H9 (cell line): ENCODE data around the gene SMAD6. TPM values are rescaled to one million over a fixed set of nuclear protein-coding genes. Genes with fewer than 3 reads are reported as not detected.
A peak's percentile ranks its signal among the peaks of the same experiment; 100 is the strongest.

Source experiments
- DNase-seq: peaks from one replicate; pipeline ENCODE4 v3.0.0-alpha.2; 2017
- H2AFZ ChIP-seq: one replicate; pipeline ENCODE4 v1.6.1; 2013; ENCODE audit warnings: mild to moderate bottlenecking, low read length, control low read depth, moderate library complexity
- H2AK5ac ChIP-seq: 2 replicates; pipeline ENCODE4 v1.6.1; 2013; ENCODE audit warnings: low read length, control low read depth, mixed read lengths; ENCODE audit not compliant: insufficient read length
- H2BK120ac ChIP-seq: one replicate; pipeline ENCODE4 v1.6.1; 2013; ENCODE audit warnings: low read depth, mild to moderate bottlenecking, low read length, control low read depth, inconsistent platforms; ENCODE audit not compliant: poor library complexity, severe bottlenecking
- H2BK12ac ChIP-seq: 2 replicates; pipeline ENCODE4 v1.6.1; 2013; ENCODE audit warnings: low read length, control low read depth, mixed read lengths, low read depth; ENCODE audit not compliant: insufficient read length
- H2BK15ac ChIP-seq: 2 replicates; pipeline ENCODE4 v1.6.1; 2013; ENCODE audit warnings: low read depth, low read length, control low read depth
- H2BK20ac ChIP-seq: one replicate; pipeline ENCODE4 v1.6.1; 2013; ENCODE audit warnings: low read depth, mild to moderate bottlenecking, low read length, control low read depth, inconsistent platforms; ENCODE audit not compliant: poor library complexity, severe bottlenecking
- H2BK5ac ChIP-seq: 2 replicates; pipeline ENCODE4 v1.6.1; 2013; ENCODE audit warnings: low read length, control low read depth, mixed read lengths; ENCODE audit not compliant: insufficient read length
- H3K14ac ChIP-seq: 2 replicates; pipeline ENCODE4 v1.6.1; 2013; ENCODE audit warnings: low read length, control low read depth; ENCODE audit not compliant: insufficient read depth
- H3K18ac ChIP-seq: 2 replicates; pipeline ENCODE4 v1.6.1; 2013; ENCODE audit warnings: low read depth, mild to moderate bottlenecking, mixed read lengths, low read length, control low read depth; ENCODE audit not compliant: insufficient read length
- H3K23ac ChIP-seq: 2 replicates; pipeline ENCODE4 v1.6.1; 2013; ENCODE audit warnings: low read length, control low read depth, mixed read lengths, low read depth; ENCODE audit not compliant: insufficient read length
- H3K23me2 ChIP-seq: 2 replicates; pipeline ENCODE4 v1.6.1; 2013; ENCODE audit warnings: low read depth, mild to moderate bottlenecking, mixed read lengths, low read length, control low read depth; ENCODE audit not compliant: insufficient read length, poor library complexity, severe bottlenecking
- H3K27ac ChIP-seq: 2 replicates; pipeline ENCODE4 v1.5.1; 2013; ENCODE audit warnings: low read length, control low read depth, mixed read lengths, low read depth; ENCODE audit not compliant: insufficient read length
- H3K27me3 ChIP-seq: 2 replicates; pipeline ENCODE4 v1.6.1; 2013; ENCODE audit warnings: low read length, control low read depth, inconsistent platforms; ENCODE audit not compliant: insufficient read depth
- H3K4ac ChIP-seq: 2 replicates; pipeline ENCODE4 v1.6.1; 2013; ENCODE audit warnings: low read depth, mild to moderate bottlenecking, control low read depth, inconsistent platforms, low read length, moderate library complexity
- H3K4me1 ChIP-seq: 2 replicates; pipeline ENCODE4 v1.6.1; 2013; ENCODE audit warnings: low read length, control low read depth, inconsistent platforms; ENCODE audit not compliant: insufficient read depth
- H3K4me2 ChIP-seq: 2 replicates; pipeline ENCODE4 v1.6.1; 2013; ENCODE audit warnings: low read length, control low read depth, mixed read lengths; ENCODE audit not compliant: insufficient read length, insufficient read depth
- H3K56ac ChIP-seq: 2 replicates; pipeline ENCODE4 v1.6.1; 2013; ENCODE audit warnings: low read depth, mild to moderate bottlenecking, mixed read lengths, low read length, control low read depth; ENCODE audit not compliant: insufficient read length
- H3K79me1 ChIP-seq: 2 replicates; pipeline ENCODE4 v1.6.1; 2013; ENCODE audit warnings: low read depth, mild to moderate bottlenecking, moderate library complexity, low read length, control low read depth, inconsistent platforms; ENCODE audit not compliant: insufficient read depth, poor library complexity, severe bottlenecking
- H3K79me2 ChIP-seq: 2 replicates; pipeline ENCODE4 v1.6.1; 2013; ENCODE audit warnings: low read length, control low read depth, inconsistent platforms; ENCODE audit not compliant: insufficient read depth
- H3K9ac ChIP-seq: 2 replicates; pipeline ENCODE4 v1.6.1; 2013; ENCODE audit warnings: low read length, control low read depth, mixed read lengths; ENCODE audit not compliant: insufficient read length; ENCODE audit errors: extremely low read depth
- H3K9me3 ChIP-seq: one replicate; pipeline ENCODE4 v1.6.1; 2013; ENCODE audit warnings: low read depth, low read length, inconsistent platforms; ENCODE audit not compliant: control insufficient read depth
- H3T11ph ChIP-seq: one replicate; pipeline ENCODE4 v1.6.1; 2013; ENCODE audit warnings: mild to moderate bottlenecking, low read length, control low read depth, inconsistent platforms
- H4K20me1 ChIP-seq: one replicate; pipeline ENCODE4 v1.6.1; 2013; ENCODE audit not compliant: control insufficient read depth, insufficient read length, insufficient read depth
- H4K5ac ChIP-seq: 2 replicates; pipeline ENCODE4 v1.6.1; 2013; ENCODE audit warnings: low read depth, mild to moderate bottlenecking, mixed read lengths, low read length, control low read depth; ENCODE audit not compliant: insufficient read length
- H4K8ac ChIP-seq: replicated peaks from 2 replicates; pipeline ENCODE4 v1.6.1; 2013; ENCODE audit warnings: low read length, control low read depth, mixed read lengths, low read depth; ENCODE audit not compliant: insufficient read length
- H4K91ac ChIP-seq: 2 replicates; pipeline ENCODE4 v1.6.1; 2013; ENCODE audit warnings: low read depth, mild to moderate bottlenecking, moderate library complexity, mixed read lengths, low read length, control low read depth; ENCODE audit not compliant: insufficient read length
- H3K27ac Mint-ChIP-seq, 3 experiments: 2 replicates in 2 of 3; 3 replicates in 1 of 3; pipeline ENCODE4 v1.8.0; 2020 to 2021; ENCODE audit warnings: mixed read lengths in 3 of 3, mild to moderate bottlenecking in 1 of 3, moderate library complexity in 1 of 3
- H3K27me3 Mint-ChIP-seq: 2 replicates; pipeline ENCODE4 v1.8.0; 2021; ENCODE audit warnings: low read depth, mild to moderate bottlenecking, moderate library complexity, mixed read lengths
- H3K36me3 Mint-ChIP-seq, 3 experiments: 2 replicates in 2 of 3; 3 replicates in 1 of 3; pipeline ENCODE4 v1.8.0; 2020 to 2021; ENCODE audit warnings: low read depth in 3 of 3, mixed read lengths in 3 of 3; ENCODE audit not compliant: insufficient read depth in 1 of 3
- H3K4me1 Mint-ChIP-seq, 2 experiments: 2 replicates each; pipeline ENCODE4 v1.8.0; 2020; ENCODE audit warnings: mixed read lengths in 2 of 2
- H3K4me3 Mint-ChIP-seq, 2 experiments: 2 replicates in 1 of 2; 3 replicates in 1 of 2; pipeline ENCODE4 v1.8.0; 2020 to 2021; ENCODE audit warnings: mild to moderate bottlenecking in 2 of 2, mixed read lengths in 2 of 2, moderate library complexity in 1 of 2
- H3K9me3 Mint-ChIP-seq, 2 experiments: 2 replicates in 1 of 2; 3 replicates in 1 of 2; pipeline ENCODE4 v1.8.0; 2020; ENCODE audit warnings: mild to moderate bottlenecking in 2 of 2, mixed read lengths in 2 of 2, moderate library complexity in 1 of 2
- WGBS: extraction: QIAGEN DNeasy Blood & Tissue Kit; methylation state at CpG from one replicate; pipeline ENCODE4 v1.1.7; 2013; ENCODE audit warnings: missing lambda C conversion rate, low lambda C conversion rate, mixed read lengths; ENCODE audit not compliant: insufficient read length; ENCODE audit errors: extremely low coverage; 5-methylcytosine and 5-hydroxymethylcytosine counted together
- total RNA-seq: library from RNA; stranded (reverse); gene quantifications from 2 replicates; pipeline ENCODE4 v1.2.1, GENCODE V29; 2021
- TF ChIP-seq, protein P1 (sequence below): fragments of 200-600 bp; sonication (generic); conservative IDR thresholded peaks from 3 replicates; pipeline ENCODE4 v1.8.0; 2021; ENCODE audit warnings: antibody characterized with exemption, mild to moderate bottlenecking

SMAD6 gene
- total RNA-seq, 1 experiment from 2014 or later: 6.0 TPM

DNA sequence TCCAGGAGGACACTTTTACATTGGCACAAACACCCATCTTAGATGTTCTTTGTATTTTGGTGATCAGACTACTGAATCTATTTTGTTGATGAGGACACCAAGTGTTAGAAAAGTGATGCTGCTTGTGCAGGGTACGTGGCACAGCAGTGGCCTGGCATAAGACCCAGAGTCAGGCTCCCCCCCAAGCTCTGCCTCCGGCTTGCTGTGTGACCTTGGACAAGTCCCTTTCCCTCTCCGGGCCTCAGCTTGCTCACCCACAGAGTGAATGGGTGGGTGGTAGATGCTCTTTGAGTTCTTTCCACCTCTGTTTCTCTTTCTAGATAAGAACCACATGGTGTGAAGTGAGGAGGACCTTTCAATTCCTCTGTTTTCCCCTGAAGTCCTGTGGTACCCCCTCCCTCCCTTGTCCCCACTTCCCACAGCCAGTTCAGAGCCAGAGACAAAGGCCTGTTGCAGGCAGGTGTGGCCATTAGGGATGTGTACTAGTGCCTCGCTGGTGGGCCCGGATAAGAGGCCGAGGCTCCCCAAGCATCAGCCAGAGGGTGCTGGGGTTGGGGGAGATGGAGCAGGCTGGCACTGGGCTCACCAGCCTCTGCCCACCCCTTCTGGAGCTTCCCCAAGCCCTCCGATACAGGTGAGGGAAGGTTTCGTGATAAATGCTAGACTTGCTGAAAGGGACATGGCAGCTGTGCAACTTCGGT, 43.6 kb downstream of the SMAD6 start:
- H4K91ac ChIP-seq: peak overlapping the region; percentile 49
- no peak overlapping the region for H2BK20ac ChIP-seq
- no peak overlapping the region for H4K5ac ChIP-seq
- H3K27me3 Mint-ChIP-seq: no peaks in the 10 kb centered on the region
- H2BK5ac ChIP-seq: no peak overlapping the region
- H3K23ac ChIP-seq: no peak overlapping the region
- peak overlapping the region; percentile 89 to 94 (median 92); a peak in 6 of 7 replicates for H3K27ac Mint-ChIP-seq
- no peak overlapping the region for H2BK12ac ChIP-seq
- no peaks in the 10 kb centered on the region for H3K79me2 ChIP-seq
- no peak overlapping the region; the same call in 1 of the 2 replicates for H3K4ac ChIP-seq
- H3K14ac ChIP-seq: peak overlapping the region; percentile 24; the same call in 1 of the 2 replicates
- H3K18ac ChIP-seq: no peak overlapping the region
- H2BK120ac ChIP-seq: no peak overlapping the region
- H4K8ac ChIP-seq: no peak overlapping the region
- H3K4me2 ChIP-seq: no peak overlapping the region
- H3K4me1 ChIP-seq: peaks cover 19% of the 10 kb centered on the region; the same call in 1 of the 2 replicates
- H2AK5ac ChIP-seq: no peak overlapping the region
- no peaks in the 10 kb centered on the region for H4K20me1 ChIP-seq
- H3K27me3 ChIP-seq: no peaks in the 10 kb centered on the region
- no peaks in the 10 kb centered on the region for H3K9me3 ChIP-seq
- DNase-seq: no peak
- no peaks in the 10 kb centered on the region for H3K79me1 ChIP-seq
- H3T11ph ChIP-seq: no peak overlapping the region
- TF ChIP-seq, protein P1, sequence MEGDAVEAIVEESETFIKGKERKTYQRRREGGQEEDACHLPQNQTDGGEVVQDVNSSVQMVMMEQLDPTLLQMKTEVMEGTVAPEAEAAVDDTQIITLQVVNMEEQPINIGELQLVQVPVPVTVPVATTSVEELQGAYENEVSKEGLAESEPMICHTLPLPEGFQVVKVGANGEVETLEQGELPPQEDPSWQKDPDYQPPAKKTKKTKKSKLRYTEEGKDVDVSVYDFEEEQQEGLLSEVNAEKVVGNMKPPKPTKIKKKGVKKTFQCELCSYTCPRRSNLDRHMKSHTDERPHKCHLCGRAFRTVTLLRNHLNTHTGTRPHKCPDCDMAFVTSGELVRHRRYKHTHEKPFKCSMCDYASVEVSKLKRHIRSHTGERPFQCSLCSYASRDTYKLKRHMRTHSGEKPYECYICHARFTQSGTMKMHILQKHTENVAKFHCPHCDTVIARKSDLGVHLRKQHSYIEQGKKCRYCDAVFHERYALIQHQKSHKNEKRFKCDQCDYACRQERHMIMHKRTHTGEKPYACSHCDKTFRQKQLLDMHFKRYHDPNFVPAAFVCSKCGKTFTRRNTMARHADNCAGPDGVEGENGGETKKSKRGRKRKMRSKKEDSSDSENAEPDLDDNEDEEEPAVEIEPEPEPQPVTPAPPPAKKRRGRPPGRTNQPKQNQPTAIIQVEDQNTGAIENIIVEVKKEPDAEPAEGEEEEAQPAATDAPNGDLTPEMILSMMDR: no peak
- H3K27ac ChIP-seq: no peak overlapping the region
- no peak overlapping the region for H3K9ac ChIP-seq
- H2BK15ac ChIP-seq: no peak overlapping the region
- H3K4me3 Mint-ChIP-seq: peak overlapping the region in 1 of 2 experiments; percentile 0; a peak in 1 of 5 replicates
- no CpG with 5 or more reads among the region's 9 CpGs for WGBS
- H3K56ac ChIP-seq: no peak overlapping the region
- H3K4me1 Mint-ChIP-seq: peaks cover 61 to 65% of the 10 kb centered on the region in 2 experiments
- H3K9me3 Mint-ChIP-seq: no peaks in the 10 kb centered on the region
- H3K23me2 ChIP-seq: no peaks in the 10 kb centered on the region
- H3K36me3 Mint-ChIP-seq: no peaks in the 10 kb centered on the region; a peak in 1 of 7 replicates
- no peak overlapping the region for H2AFZ ChIP-seq
